HEK293T (cell line): ENCODE measurements around the gene DNAJC6.

Experiments used
- BHLHE40 ChIP-seq: fragments of 450-650 bp; IDR thresholded peaks from 2 replicates; pipeline ENCODE4 v1.6.1; 2016; ENCODE audit warnings: mild to moderate bottlenecking, moderate library complexity, borderline replicate concordance
- FOXK2 ChIP-seq: fragments of 450-650 bp; IDR thresholded peaks from 2 replicates; pipeline ENCODE4 v1.6.1; 2016; ENCODE audit warnings: mild to moderate bottlenecking
- HDGF ChIP-seq: fragments of 450-650 bp; IDR thresholded peaks from 2 replicates; pipeline ENCODE4 v1.6.1; 2017; ENCODE audit warnings: antibody characterized with exemption, borderline replicate concordance
- L3MBTL2 ChIP-seq: fragments of 450-650 bp; conservative IDR thresholded peaks from 2 replicates; pipeline ENCODE4 v1.6.1; 2016; ENCODE audit warnings: mild to moderate bottlenecking
- SP1 ChIP-seq: fragments of 450-650 bp; IDR thresholded peaks from 2 replicates; pipeline ENCODE4 v1.6.1; 2017

- TF ChIP-seq HDGF, result no peak
- no peak for TF ChIP-seq SP1
- TF ChIP-seq L3MBTL2, result no peak
- TF ChIP-seq BHLHE40, result no peak
- no peak for TF ChIP-seq FOXK2
These were observed 16.3 kb upstream of the DNAJC6 start for GRCh38 chr1:65292861-65293593.
